GF-D8 (cell line): ENCODE results near the gene SPDEF.

Experiments
- DNase-seq: peaks from one replicate; lab custom pipeline; 2025; lab: John Stamatoyannopoulos, UW

Gene SPDEF

GRCh38 chr6:34514593-34515472, 41.3 kb downstream of the SPDEF start:
- no peak for DNase-seq

GRCh38 chr6:34514112-34514511, 42.0 kb downstream of the SPDEF start:
- DNase-seq: no peak

GRCh38 chr6:34513646-34514045, 42.5 kb downstream of the SPDEF start:
- DNase-seq: no peak

GRCh38 chr6:34512738-34513115, 43.4 kb downstream of the SPDEF start:
- no peak for DNase-seq

- no peak for DNase-seq
These were observed 44.0 kb downstream of the SPDEF start for GRCh38 chr6:34511915-34512737.

- DNase-seq: no peak
These were observed 44.8 kb downstream of the SPDEF start for GRCh38 chr6:34511214-34511914.

- DNase-seq: no peak
These were observed 45.8 kb downstream of the SPDEF start for GRCh38 chr6:34510299-34510698.

GRCh38 chr6:34509782-34510181, 46.3 kb downstream of the SPDEF start:
- no peak for DNase-seq

- DNase-seq: no peak
These were observed 47.7 kb downstream of the SPDEF start for GRCh38 chr6:34508425-34508824.

GRCh38 chr6:34506718-34507117, 49.4 kb downstream of the SPDEF start:
- DNase-seq: no peak

GRCh38 chr6:34497411-34497810, 58.7 kb downstream of the SPDEF start:
- DNase-seq: no peak

GRCh38 chr6:34496103-34496685, 59.9 kb downstream of the SPDEF start:
- no peak for DNase-seq

- DNase-seq: no peak
These were observed 61.2 kb downstream of the SPDEF start for GRCh38 chr6:34494973-34495372.

GRCh38 chr6:34493344-34493743, 62.8 kb downstream of the SPDEF start:
- DNase-seq: no peak

GRCh38 chr6:34491091-34491430, 65.1 kb downstream of the SPDEF start:
- no peak for DNase-seq

- no peak for DNase-seq
These were observed 65.6 kb downstream of the SPDEF start for GRCh38 chr6:34490390-34491090.

GRCh38 chr6:34489207-34489805, 66.8 kb downstream of the SPDEF start:
- no peak for DNase-seq
